Breast epithelium (tissue), 4 donors: ENCODE results near the gene THADA. TPM values are rescaled to one million over a fixed set of nuclear protein-coding genes. Genes with fewer than 3 reads are reported as not detected.

Source experiments
- DNase-seq, 2 donors: peaks; one replicate each; pipeline ENCODE4 v3.0.0-alpha.2; 2019; ENCODE audit warnings: low spot score in 2 of 2
- H3K27ac ChIP-seq, 2 donors: fragments of 200-600 bp; sonication (generic) in 1 of 2; one replicate each; pipeline ENCODE4 v1.5.1; 2016 to 2019; ENCODE audit warnings: mild to moderate bottlenecking in 1 of 2
- H3K27me3 ChIP-seq, 2 donors: fragments of 200-600 bp; sonication (generic) in 1 of 2; one replicate each; pipeline versions ENCODE4 v1.5.1 to v1.6.0; 2017 to 2019; ENCODE audit warnings: control low read depth in 1 of 2, mild to moderate bottlenecking in 1 of 2
- H3K36me3 ChIP-seq: fragments of 200-600 bp; one replicate; pipeline ENCODE4 v1.5.1; 2019
- H3K4me1 ChIP-seq, 2 donors: fragments of 200-600 bp; sonication (generic); one replicate each; pipeline ENCODE4 v1.5.1; 2016 to 2019; ENCODE audit warnings: control low read depth in 1 of 2
- H3K4me3 ChIP-seq, 3 donors: fragments of 200-600 bp; sonication (generic); 1 replicate in 2 of 3; 2 replicates in 1 of 3; pipeline ENCODE4 v1.5.1; 2016 to 2019; ENCODE audit warnings: mild to moderate bottlenecking in 3 of 3, moderate library complexity in 2 of 3
- H3K9me3 ChIP-seq, 2 donors: fragments of 200-600 bp; sonication (generic) in 1 of 2; one replicate each; pipeline ENCODE4 v1.5.1; 2016 to 2019; ENCODE audit warnings: control low read depth in 1 of 2
- POLR2A ChIP-seq: fragments of 450-650 bp; IDR thresholded peaks from one replicate; pipeline ENCODE4 v1.6.1; 2016; ENCODE audit warnings: antibody characterized with exemption, mild to moderate bottlenecking, moderate library complexity
- POLR2AphosphoS5 ChIP-seq, 3 donors: sonication (generic); formaldehyde crosslinking; IDR thresholded peaks; one replicate each; pipeline ENCODE4 v1.6.1; 2017; ENCODE audit warnings: antibody characterized with exemption in 3 of 3
- intact Hi-C: fragments of 100-400 bp; cut with DNase I; formaldehyde crosslinking; loops from one replicate; pipeline ENCODE4 v1.15.1; 2023; ENCODE audit warnings: low total_unique reads
- total RNA-seq, 3 donors: library from RNA; depleted of rRNA; stranded (reverse); fragments of >200 nt; gene quantifications; one replicate each; pipeline ENCODE4 v1.1.0, GENCODE V29; 2016
- TF ChIP-seq, protein P1 (sequence below), 3 donors: fragments of 450-650 bp; IDR thresholded peaks; one replicate each; pipeline ENCODE4 v1.5.1; 2016 to 2017; ENCODE audit warnings: antibody characterized with exemption in 3 of 3, mild to moderate bottlenecking in 3 of 3, moderate library complexity in 3 of 3

THADA gene
- total RNA-seq, 3 donors from 2014 or later = 41.1 to 60.6 (median 49.5) TPM

DNA sequence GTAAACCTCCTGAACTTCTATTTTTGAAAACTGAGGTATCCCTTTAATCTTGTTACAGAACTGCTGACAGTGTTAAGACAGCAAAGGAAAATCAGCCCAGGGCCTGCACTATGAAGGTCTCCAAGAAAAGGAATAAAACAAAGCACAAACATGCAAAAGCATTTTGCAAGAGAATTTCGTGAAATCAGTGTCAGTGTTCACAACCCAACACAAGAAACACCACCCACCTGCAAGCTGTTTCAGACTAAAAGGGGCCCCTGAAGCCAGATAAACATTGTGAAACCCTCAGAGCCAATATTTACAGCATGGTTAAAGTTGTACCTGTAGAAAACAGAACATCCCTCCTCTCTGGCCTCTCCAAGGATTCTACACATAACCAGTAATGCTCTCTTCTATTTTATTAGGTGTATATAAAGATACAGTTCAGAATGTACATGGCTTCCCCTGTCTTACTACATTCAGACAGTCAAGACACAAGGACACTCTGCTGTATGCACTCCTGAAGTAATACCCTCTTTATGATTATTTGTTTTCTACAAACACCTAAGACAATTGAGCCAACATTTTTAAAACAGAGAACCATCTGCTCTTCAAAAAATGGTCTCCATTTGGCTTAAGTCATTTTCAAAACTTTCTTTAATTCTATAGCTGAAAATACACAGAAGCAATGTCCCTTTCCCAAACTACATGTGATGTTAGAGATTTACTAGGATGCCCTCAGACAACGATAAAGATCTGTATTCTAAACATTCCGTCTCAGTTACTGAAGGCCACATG lies 219.9 kb downstream of the THADA start:
- Histone ChIP-seq H3K4me3 (no peak overlapping the region), H3K36me3 (no peaks in the 10 kb centered on the region), H3K4me1 (no peaks in the 10 kb centered on the region), H3K27ac (peak overlapping the region in 1 of 2 donors; percentile 9), H3K27me3 (no peaks in the 10 kb centered on the region), H3K9me3 (no peaks in the 10 kb centered on the region)
- intact Hi-C loops = no loop called here
- TF ChIP-seq, protein P1, sequence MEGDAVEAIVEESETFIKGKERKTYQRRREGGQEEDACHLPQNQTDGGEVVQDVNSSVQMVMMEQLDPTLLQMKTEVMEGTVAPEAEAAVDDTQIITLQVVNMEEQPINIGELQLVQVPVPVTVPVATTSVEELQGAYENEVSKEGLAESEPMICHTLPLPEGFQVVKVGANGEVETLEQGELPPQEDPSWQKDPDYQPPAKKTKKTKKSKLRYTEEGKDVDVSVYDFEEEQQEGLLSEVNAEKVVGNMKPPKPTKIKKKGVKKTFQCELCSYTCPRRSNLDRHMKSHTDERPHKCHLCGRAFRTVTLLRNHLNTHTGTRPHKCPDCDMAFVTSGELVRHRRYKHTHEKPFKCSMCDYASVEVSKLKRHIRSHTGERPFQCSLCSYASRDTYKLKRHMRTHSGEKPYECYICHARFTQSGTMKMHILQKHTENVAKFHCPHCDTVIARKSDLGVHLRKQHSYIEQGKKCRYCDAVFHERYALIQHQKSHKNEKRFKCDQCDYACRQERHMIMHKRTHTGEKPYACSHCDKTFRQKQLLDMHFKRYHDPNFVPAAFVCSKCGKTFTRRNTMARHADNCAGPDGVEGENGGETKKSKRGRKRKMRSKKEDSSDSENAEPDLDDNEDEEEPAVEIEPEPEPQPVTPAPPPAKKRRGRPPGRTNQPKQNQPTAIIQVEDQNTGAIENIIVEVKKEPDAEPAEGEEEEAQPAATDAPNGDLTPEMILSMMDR (IDR thresholded peaks at IDR 0.05) = no peak
- TF ChIP-seq POLR2AphosphoS5 (IDR thresholded peaks at IDR 0.05) (no peak), POLR2A (no peak)
- DNase-seq = no peak

DNA sequence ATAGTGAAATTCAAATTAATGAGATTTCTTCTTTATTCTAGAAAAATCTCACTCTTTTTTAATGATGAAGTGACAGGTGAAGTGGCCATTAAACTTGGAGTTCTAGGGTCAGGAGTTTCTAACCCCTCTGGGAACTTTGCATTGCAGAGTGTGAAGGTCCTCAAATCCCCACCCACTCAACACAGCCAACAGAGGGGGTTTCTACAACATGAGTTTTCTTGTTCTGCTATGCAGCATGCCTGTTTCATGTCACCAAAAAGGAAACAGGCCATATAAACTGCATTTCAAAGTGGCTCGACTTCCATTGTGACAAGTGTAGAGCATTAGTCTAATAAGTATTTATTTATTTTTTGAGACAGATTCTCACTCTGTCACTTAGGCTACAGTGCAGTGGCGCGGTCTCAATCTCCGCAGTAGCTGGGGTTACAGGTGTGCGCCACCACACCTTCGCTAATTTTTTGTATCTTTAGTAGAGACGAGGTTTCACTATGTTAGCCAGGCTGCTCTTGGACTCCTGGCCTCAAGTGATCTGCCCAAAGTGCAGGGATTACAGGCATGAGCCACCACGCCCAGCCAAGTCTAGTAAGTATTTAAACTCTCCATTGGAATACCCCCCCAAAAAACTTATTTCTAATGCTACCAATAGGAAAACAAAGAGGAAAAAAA lies 223.3 kb downstream of the THADA start:
- Histone ChIP-seq H3K27ac (no peak overlapping the region), H3K36me3 (no peaks in the 10 kb centered on the region), H3K9me3 (no peaks in the 10 kb centered on the region), H3K4me1 (no peaks in the 10 kb centered on the region), H3K4me3 (no peak overlapping the region), H3K27me3 (no peaks in the 10 kb centered on the region)
- intact Hi-C loops = no loop called here
- no peak for DNase-seq
- no peak for TF ChIP-seq POLR2AphosphoS5 (IDR thresholded peaks at IDR 0.05)

DNA sequence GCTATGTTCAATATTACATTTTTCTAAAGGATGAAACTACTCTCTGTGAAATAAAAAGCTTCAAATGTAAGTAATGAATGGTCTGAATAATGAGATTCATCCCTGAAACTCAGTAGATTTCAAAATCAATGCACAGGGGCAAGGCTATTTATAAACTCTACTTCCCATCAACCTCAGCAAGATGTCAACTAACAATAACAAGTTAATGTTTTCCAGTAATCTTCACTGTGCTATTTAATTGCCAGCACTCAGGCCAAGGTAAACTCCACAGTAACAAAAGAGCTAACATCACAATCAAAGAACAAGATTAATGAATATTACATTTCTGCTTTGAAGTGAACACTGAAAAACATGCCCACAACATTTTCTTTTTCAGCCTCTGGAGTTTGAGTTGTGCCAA lies 225.1 kb downstream of the THADA start:
- H3K27me3 ChIP-seq = no peaks in the 10 kb centered on the region
- H3K4me3 ChIP-seq = no peak overlapping the region
- H3K9me3 ChIP-seq = no peaks in the 10 kb centered on the region
- no peak for DNase-seq
- intact Hi-C loops = no loop called here
- TF ChIP-seq, protein P1 (IDR thresholded peaks at IDR 0.05) = no peak
- TF ChIP-seq POLR2A = no peak
- no peaks in the 10 kb centered on the region for H3K4me1 ChIP-seq
- no peaks in the 10 kb centered on the region for H3K36me3 ChIP-seq
- H3K27ac ChIP-seq = peak overlapping the region; percentile 4 to 47

DNA sequence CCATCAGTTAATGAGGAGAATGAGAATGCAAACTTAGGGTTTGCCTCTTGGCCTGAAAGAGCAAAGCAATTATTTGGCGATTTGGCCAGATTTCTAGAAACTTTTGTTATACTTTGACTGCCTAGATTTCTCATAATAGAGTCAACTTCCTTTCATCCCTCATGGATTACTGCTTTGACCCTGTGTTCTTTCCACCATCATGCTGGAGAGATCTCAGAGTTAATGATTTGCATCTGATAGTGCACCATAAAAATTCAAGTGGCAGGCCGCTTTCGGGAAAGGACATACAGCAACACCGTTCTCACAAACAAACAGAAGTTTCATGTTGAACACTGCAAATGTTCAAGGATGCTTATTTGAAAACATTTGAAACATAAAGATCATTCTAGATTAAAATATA lies 225.7 kb downstream of the THADA start:
- DNase-seq = no peak
- H3K9me3 ChIP-seq = no peaks in the 10 kb centered on the region
- no peaks in the 10 kb centered on the region for H3K4me1 ChIP-seq
- no peak overlapping the region for H3K4me3 ChIP-seq
- no peaks in the 10 kb centered on the region for H3K27me3 ChIP-seq
- H3K27ac ChIP-seq = peak overlapping the region; percentile 47 to 52
- no peaks in the 10 kb centered on the region for H3K36me3 ChIP-seq
- TF ChIP-seq POLR2A = no peak
- TF ChIP-seq POLR2AphosphoS5 (IDR thresholded peaks at IDR 0.05) = no peak
- TF ChIP-seq, protein P1 (IDR thresholded peaks at IDR 0.05) = no peak
- intact Hi-C loops = no loop called here

DNA sequence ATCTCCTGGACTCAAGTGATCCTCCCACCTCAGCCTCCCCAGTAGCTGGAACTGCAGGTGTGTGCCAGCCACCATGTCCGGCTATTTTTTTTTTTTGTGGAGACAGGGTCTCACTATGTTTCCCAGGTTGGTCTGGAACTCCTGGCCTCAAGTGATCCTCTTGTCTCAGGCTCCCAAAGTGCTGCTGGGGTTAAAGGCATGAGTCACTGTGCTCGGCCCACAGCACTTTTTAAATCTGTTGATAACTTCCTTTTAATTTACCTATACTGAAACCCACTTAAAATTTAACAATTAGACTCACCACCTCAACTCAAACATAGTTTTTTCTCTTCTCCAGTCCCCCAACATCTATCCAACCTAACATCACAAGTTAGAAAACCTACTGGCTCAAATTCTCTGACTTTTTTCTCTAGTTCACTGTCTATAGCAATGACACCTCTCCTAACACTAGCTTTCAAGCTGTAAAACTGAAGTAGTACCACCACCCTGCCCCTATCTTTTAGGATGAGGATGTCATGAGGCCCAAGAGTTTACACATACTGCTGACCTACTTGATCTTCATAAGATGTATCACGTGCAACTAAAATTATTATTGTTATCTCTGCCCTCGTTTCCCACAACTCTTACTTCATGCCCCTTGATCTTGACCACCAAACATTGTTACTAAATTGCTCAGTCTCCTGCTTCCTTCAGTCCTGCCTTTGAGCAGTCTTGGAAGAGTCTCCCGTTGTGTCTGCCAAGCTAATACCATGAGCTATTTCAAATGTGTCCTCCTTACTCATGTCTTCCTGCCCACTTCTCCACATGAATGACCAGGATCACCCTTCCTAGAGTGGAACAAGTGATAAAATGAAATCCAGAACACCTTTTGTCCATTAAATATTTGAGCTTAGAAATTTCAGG lies 227.1 kb downstream of the THADA start:
- Histone ChIP-seq H3K4me3 (no peak overlapping the region), H3K27ac (no peak overlapping the region), H3K36me3 (no peaks in the 10 kb centered on the region), H3K4me1 (no peaks in the 10 kb centered on the region), H3K9me3 (no peaks in the 10 kb centered on the region), H3K27me3 (no peaks in the 10 kb centered on the region)
- DNase-seq = no peak
- TF ChIP-seq POLR2A (no peak), POLR2AphosphoS5 (IDR thresholded peaks at IDR 0.05) (no peak)
- TF ChIP-seq, protein P1 (IDR thresholded peaks at IDR 0.05) = no peak
- intact Hi-C loops = no loop called here
